ENCODE data around the gene UTP25.

Gene UTP25

DNA sequence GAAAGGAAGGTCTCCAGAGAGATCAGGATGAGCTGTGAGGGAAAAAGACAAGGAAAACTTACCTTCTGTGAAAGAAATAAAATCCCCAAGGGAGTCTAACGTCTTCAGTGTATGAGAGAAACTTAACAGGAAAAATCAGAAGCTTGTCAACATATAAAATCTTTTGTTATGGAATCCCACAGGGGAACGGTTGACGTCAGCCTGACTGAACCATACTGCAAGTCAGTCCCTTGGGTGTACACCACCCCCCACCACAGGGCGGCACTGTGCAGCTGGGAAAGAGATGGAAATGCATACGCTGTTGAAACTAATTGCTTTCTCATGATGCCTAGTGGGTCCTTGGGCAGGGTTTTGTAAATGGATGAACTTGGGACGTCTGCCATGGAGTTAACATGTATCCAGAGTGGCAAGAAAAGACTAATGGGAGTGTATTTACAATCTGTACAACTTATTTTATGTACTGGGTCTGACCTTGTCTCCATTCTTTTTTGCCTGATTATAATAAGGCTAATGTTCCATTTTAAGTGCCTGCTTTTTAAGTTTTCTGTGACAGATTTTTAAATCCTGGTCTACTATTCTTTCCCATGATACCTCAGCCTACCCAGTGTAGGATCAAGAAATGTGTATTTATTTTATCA, 22.7 kb downstream of the UTP25 start:
- H3K4me3 ChIP-seq (ENCODE audit: low read depth, low read length): no peak overlapping the region
- peak; percentile 85 for DNase-seq (ENCODE audit: low read depth, low spot score)
- TF ChIP-seq, protein P1, sequence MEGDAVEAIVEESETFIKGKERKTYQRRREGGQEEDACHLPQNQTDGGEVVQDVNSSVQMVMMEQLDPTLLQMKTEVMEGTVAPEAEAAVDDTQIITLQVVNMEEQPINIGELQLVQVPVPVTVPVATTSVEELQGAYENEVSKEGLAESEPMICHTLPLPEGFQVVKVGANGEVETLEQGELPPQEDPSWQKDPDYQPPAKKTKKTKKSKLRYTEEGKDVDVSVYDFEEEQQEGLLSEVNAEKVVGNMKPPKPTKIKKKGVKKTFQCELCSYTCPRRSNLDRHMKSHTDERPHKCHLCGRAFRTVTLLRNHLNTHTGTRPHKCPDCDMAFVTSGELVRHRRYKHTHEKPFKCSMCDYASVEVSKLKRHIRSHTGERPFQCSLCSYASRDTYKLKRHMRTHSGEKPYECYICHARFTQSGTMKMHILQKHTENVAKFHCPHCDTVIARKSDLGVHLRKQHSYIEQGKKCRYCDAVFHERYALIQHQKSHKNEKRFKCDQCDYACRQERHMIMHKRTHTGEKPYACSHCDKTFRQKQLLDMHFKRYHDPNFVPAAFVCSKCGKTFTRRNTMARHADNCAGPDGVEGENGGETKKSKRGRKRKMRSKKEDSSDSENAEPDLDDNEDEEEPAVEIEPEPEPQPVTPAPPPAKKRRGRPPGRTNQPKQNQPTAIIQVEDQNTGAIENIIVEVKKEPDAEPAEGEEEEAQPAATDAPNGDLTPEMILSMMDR (IDR thresholded peaks at IDR 0.05; ENCODE audit: low read depth, low read length): peak; percentile 88
- in situ Hi-C loops (cut with HindIII; ENCODE audit: low sequenced_read_pairs): loop anchor here (25.0 kb wide), 1 partner anchor 137 kb away; no protein-coding TSS in a partner anchor

DNA sequence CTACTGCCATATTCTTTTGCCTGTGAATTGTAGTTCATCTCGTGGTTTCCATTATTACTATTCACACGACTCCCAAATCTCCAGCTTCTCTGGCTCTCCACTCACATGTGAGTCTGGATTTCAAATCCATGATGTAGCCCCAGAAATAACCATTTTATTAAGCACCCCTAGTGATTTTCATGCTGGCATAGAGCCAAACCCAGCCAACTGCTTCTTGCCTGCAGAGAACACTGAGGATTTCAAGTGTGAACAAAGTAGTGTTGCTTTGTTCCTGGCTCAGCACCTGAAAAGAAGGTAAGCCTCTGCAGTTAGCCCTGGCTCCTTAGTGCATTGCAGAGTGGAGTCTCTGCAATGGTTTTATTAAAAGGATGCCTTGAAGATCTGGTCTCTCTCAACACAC, 25.9 kb downstream of the UTP25 start:
- no peak for DNase-seq (ENCODE audit: low read depth, low spot score)
- TF ChIP-seq, protein P1 (IDR thresholded peaks at IDR 0.05; ENCODE audit: low read depth, low read length): no peak
- H3K4me3 ChIP-seq (ENCODE audit: low read depth, low read length): no peak overlapping the region
- in situ Hi-C loops (cut with HindIII; ENCODE audit: low sequenced_read_pairs): loop anchor here (25.0 kb wide), 1 partner anchor 134 kb away; no protein-coding TSS in a partner anchor

- in situ Hi-C loops (cut with HindIII; ENCODE audit: low sequenced_read_pairs): loop anchor here (25.0 kb wide), 1 partner anchor 133 kb away; no protein-coding TSS in a partner anchor
- DNase-seq (ENCODE audit: low read depth, low spot score): no peak
- TF ChIP-seq, protein P1 (IDR thresholded peaks at IDR 0.05; ENCODE audit: low read depth, low read length): no peak
- H3K4me3 ChIP-seq (ENCODE audit: low read depth, low read length): no peak overlapping the region
Observed at GRCh38 chr1:209854196-209854595, 26.4 kb downstream of the UTP25 start.

GRCh38 chr1:209855006-209855405, 27.2 kb downstream of the UTP25 start:
- H3K4me3 ChIP-seq (ENCODE audit: low read depth, low read length): no peak overlapping the region
- in situ Hi-C loops (cut with HindIII; ENCODE audit: low sequenced_read_pairs): loop anchor here (25.0 kb wide), 1 partner anchor 132 kb away; no protein-coding TSS in a partner anchor
- TF ChIP-seq, protein P1 (IDR thresholded peaks at IDR 0.05; ENCODE audit: low read depth, low read length): no peak
- no peak for DNase-seq (ENCODE audit: low read depth, low spot score)

DNA sequence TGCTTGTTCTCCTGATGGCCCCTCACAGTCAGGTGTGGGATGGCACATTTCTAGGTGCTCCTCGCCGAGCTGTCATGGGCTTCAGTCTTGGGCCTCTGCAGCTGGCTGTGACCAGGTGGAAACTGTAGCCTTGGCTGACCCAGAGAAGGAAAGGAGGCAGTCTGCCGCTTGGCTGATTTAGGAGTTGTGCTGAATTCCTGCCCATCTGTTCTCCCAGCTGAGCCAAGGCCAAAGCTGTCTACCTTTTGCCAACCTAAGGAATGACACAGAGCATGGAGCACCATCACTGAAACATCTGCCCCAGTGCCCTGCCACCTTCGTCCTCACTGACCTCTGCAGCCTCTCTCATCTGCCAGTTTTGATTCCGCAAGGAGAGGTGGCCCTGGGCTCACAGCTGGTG, 27.9 kb downstream of the UTP25 start:
- TF ChIP-seq, protein P1 (IDR thresholded peaks at IDR 0.05; ENCODE audit: low read depth, low read length): no peak
- DNase-seq (ENCODE audit: low read depth, low spot score): no peak
- no peak overlapping the region for H3K4me3 ChIP-seq (ENCODE audit: low read depth, low read length)
- in situ Hi-C loops (cut with HindIII; ENCODE audit: low sequenced_read_pairs): loop anchor here (25.0 kb wide), 1 partner anchor 132 kb away; no protein-coding TSS in a partner anchor

GRCh38 chr1:209858561-209859103, 30.9 kb downstream of the UTP25 start:
- in situ Hi-C loops (cut with HindIII; ENCODE audit: low sequenced_read_pairs): loop anchor here (25.0 kb wide), 1 partner anchor 129 kb away; no protein-coding TSS in a partner anchor
- TF ChIP-seq, protein P1 (IDR thresholded peaks at IDR 0.05; ENCODE audit: low read depth, low read length): no peak
- DNase-seq (ENCODE audit: low read depth, low spot score): no peak
- H3K4me3 ChIP-seq (ENCODE audit: low read depth, low read length): no peak overlapping the region
